MCF 10A (cell line): Measurements from ENCODE around the gene FBN1. TPM values are rescaled to one million over a fixed set of nuclear protein-coding genes. Genes with fewer than 3 reads are reported as not detected.

Experiments used
- BruUV-seq: library from RNA; stranded (reverse); fragments of 400-500 nt; replicated peaks from 2 replicates; lab custom pipeline; 2021; lab: Mats Ljungman, UMichigan
- CTCF ChIA-PET: fragments of 300-600 bp; sonication (Branson Sonifier 250); formaldehyde crosslinking; extraction: SDS; loops from one replicate; lab custom pipeline; 2021; ENCODE audit warnings: antibody characterized with exemption, inconsistent platforms; lab: Yijun Ruan, JAX
- POLR2A ChIA-PET: fragments of 300-600, 350-650 bp; sonication (Branson Sonifier 250); formaldehyde crosslinking; extraction: SDS; loops from one replicate; lab custom pipeline; 2020; ENCODE audit warnings: antibody characterized with exemption, inconsistent platforms; lab: Yijun Ruan, JAX
- DNase-seq: peaks from one replicate; pipeline ENCODE4 v3.0.0-alpha.2; 2018; ENCODE audit not compliant: unreplicated experiment
- H3K27ac Mint-ChIP-seq: one replicate; pipeline ENCODE4 v1.8.0; 2022; ENCODE audit warnings: mild to moderate bottlenecking, low read depth, mixed read lengths; ENCODE audit not compliant: unreplicated experiment
- H3K27me3 Mint-ChIP-seq: one replicate; pipeline ENCODE4 v1.8.0; 2022; ENCODE audit warnings: mixed read lengths; ENCODE audit not compliant: insufficient read depth, unreplicated experiment
- H3K36me3 Mint-ChIP-seq: one replicate; pipeline ENCODE4 v1.8.0; 2022; ENCODE audit warnings: mild to moderate bottlenecking, moderate library complexity, mixed read lengths; ENCODE audit not compliant: insufficient read depth, unreplicated experiment
- H3K4me1 Mint-ChIP-seq: one replicate; pipeline ENCODE4 v1.8.0; 2022; ENCODE audit warnings: mixed read lengths; ENCODE audit not compliant: insufficient read depth, unreplicated experiment
- H3K4me3 Mint-ChIP-seq: one replicate; pipeline ENCODE4 v1.8.0; 2022; ENCODE audit warnings: mild to moderate bottlenecking, moderate library complexity, mixed read lengths; ENCODE audit not compliant: unreplicated experiment
- H3K9me3 Mint-ChIP-seq: one replicate; pipeline ENCODE4 v1.8.0; 2022; ENCODE audit warnings: mixed read lengths; ENCODE audit not compliant: unreplicated experiment
- CTCF ChIP-seq: fragments of 200-600 bp; IDR thresholded peaks from one replicate; pipeline ENCODE4 v1.8.0; 2022; ENCODE audit warnings: antibody characterized with exemption, mild to moderate bottlenecking; ENCODE audit not compliant: unreplicated experiment
- intact Hi-C: fragments of 100-400 bp; cut with micrococcal nuclease; formaldehyde crosslinking; loops from 2 replicates; pipeline ENCODE4 v1.14.1; 2022
- total RNA-seq: library from RNA; stranded (reverse); gene quantifications from 2 replicates; pipeline ENCODE4 v1.2.3, GENCODE V29; 2022

FBN1 gene
- total RNA-seq, 1 experiment from 2014 or later: 14.3 TPM

- no TSS peak for BruUV-seq
- no peak for TF ChIP-seq CTCF
- no peaks in the 10 kb centered on the region for H3K27me3 Mint-ChIP-seq
- ChIA-PET POLR2A (interaction anchor here (0.7 to 1.9 kb wide), 3 partner anchors 9 to 225 kb away, joined by 3 to 7 read pairs (median 4); no protein-coding TSS in a partner anchor), CTCF (no interaction called here)
- H3K4me1 Mint-ChIP-seq: no peaks in the 10 kb centered on the region
- intact Hi-C loops: no loop called here
- no peak overlapping the region for H3K27ac Mint-ChIP-seq
- H3K4me3 Mint-ChIP-seq: no peak overlapping the region
- H3K36me3 Mint-ChIP-seq: peaks cover under 1% of the 10 kb centered on the region
- no peak for DNase-seq
- H3K9me3 Mint-ChIP-seq: no peaks in the 10 kb centered on the region
These were observed 29.3 kb downstream of the FBN1 start for GRCh38 chr15:48616216-48616615.

- no peaks in the 10 kb centered on the region for H3K27me3 Mint-ChIP-seq
- no peak for TF ChIP-seq CTCF
- H3K27ac Mint-ChIP-seq: no peak overlapping the region
- BruUV-seq: no TSS peak
- H3K9me3 Mint-ChIP-seq: no peaks in the 10 kb centered on the region
- H3K4me3 Mint-ChIP-seq: no peak overlapping the region
- ChIA-PET POLR2A (interaction anchor here (1.5 kb wide), 1 partner anchor 17 kb away, joined by 6 read pairs; no protein-coding TSS in a partner anchor), CTCF (interaction anchor here (0.7 to 1.4 kb wide), 2 partner anchors 93 to 147 kb away, joined by 3 read pairs; no protein-coding TSS in a partner anchor)
- H3K4me1 Mint-ChIP-seq: no peaks in the 10 kb centered on the region
- intact Hi-C loops: no loop called here
- DNase-seq: no peak
- H3K36me3 Mint-ChIP-seq: peaks cover 7% of the 10 kb centered on the region
These were observed 31.5 kb downstream of the FBN1 start for GRCh38 chr15:48614051-48614450.

- DNase-seq: no peak
- Mint-ChIP-seq H3K27ac (no peak overlapping the region), H3K4me1 (peaks cover 4% of the 10 kb centered on the region), H3K9me3 (no peaks in the 10 kb centered on the region), H3K36me3 (peaks cover 7% of the 10 kb centered on the region), H3K4me3 (no peak overlapping the region), H3K27me3 (no peaks in the 10 kb centered on the region)
- no TSS peak for BruUV-seq
- intact Hi-C loops: no loop called here
- no peak for TF ChIP-seq CTCF
- CTCF ChIA-PET: no interaction called here
- POLR2A ChIA-PET: interaction anchor here (0.6 kb wide), 1 partner anchor 73 kb away, joined by 3 read pairs; no protein-coding TSS in a partner anchor
These were observed 36.0 kb downstream of the FBN1 start for GRCh38 chr15:48609486-48609885.

GRCh38 chr15:48607846-48608245 lies 37.7 kb downstream of the FBN1 start:
- H3K9me3 Mint-ChIP-seq: no peaks in the 10 kb centered on the region
- no peaks in the 10 kb centered on the region for H3K27me3 Mint-ChIP-seq
- peaks cover 7% of the 10 kb centered on the region for H3K36me3 Mint-ChIP-seq
- intact Hi-C loops: no loop called here
- H3K4me3 Mint-ChIP-seq: no peak overlapping the region
- TF ChIP-seq CTCF: no peak
- H3K27ac Mint-ChIP-seq: no peak overlapping the region
- BruUV-seq: no TSS peak
- DNase-seq: no peak
- H3K4me1 Mint-ChIP-seq: peaks cover 12% of the 10 kb centered on the region
- POLR2A ChIA-PET: no interaction called here
- CTCF ChIA-PET: no interaction called here
